GOT3 (cell line): ENCODE measurements around the gene DAB1.
"Not testable (repeated sequence)": the region's sequence is repeated elsewhere in the genome, so short reads cannot be mapped to it uniquely, and the experiment has no call there.

Source experiments
- DNase-seq: peaks from one replicate; lab custom pipeline; 2025; ENCODE audit warnings: mixed read lengths; lab: John Stamatoyannopoulos, UW

DAB1 gene

GRCh38 chr1:57118948-57119603, 304.8 kb downstream of the DAB1 start:
- no peak for DNase-seq

GRCh38 chr1:57117753-57118152, 306.1 kb downstream of the DAB1 start:
- DNase-seq: no peak

- no peak for DNase-seq
These were observed 307.0 kb downstream of the DAB1 start for GRCh38 chr1:57116871-57117270.

GRCh38 chr1:57115030-57115614, 308.7 kb downstream of the DAB1 start:
- no peak for DNase-seq

GRCh38 chr1:57112148-57112547, 311.7 kb downstream of the DAB1 start:
- no peak for DNase-seq

GRCh38 chr1:57111175-57111574, 312.7 kb downstream of the DAB1 start:
- no peak for DNase-seq

GRCh38 chr1:57109883-57110282, 314.0 kb downstream of the DAB1 start:
- DNase-seq: no peak

GRCh38 chr1:57109247-57109646, 314.6 kb downstream of the DAB1 start:
- no peak for DNase-seq

GRCh38 chr1:57106296-57106695, 317.6 kb downstream of the DAB1 start:
- no peak for DNase-seq

GRCh38 chr1:57102561-57103326, 321.1 kb downstream of the DAB1 start:
- no peak for DNase-seq

GRCh38 chr1:57101209-57101608, 322.7 kb downstream of the DAB1 start:
- DNase-seq: no peak

- no peak for DNase-seq
These were observed 329.1 kb downstream of the DAB1 start for GRCh38 chr1:57094749-57095148.

GRCh38 chr1:57093122-57093521, 330.7 kb downstream of the DAB1 start:
- no peak for DNase-seq

- DNase-seq: no peak
These were observed 332.2 kb downstream of the DAB1 start for GRCh38 chr1:57091642-57092041.

- no peak for DNase-seq
These were observed 334.0 kb downstream of the DAB1 start for GRCh38 chr1:57089855-57090254.

GRCh38 chr1:57089221-57089620, 334.6 kb downstream of the DAB1 start:
- DNase-seq: no peak

GRCh38 chr1:57088653-57089052, 335.2 kb downstream of the DAB1 start:
- no peak for DNase-seq

- DNase-seq: not testable (repeated sequence)
These were observed 336.2 kb downstream of the DAB1 start for GRCh38 chr1:57087660-57088059.

- no peak for DNase-seq
These were observed 337.7 kb downstream of the DAB1 start for GRCh38 chr1:57086154-57086553.

- no peak for DNase-seq
These were observed 339.2 kb downstream of the DAB1 start for GRCh38 chr1:57084701-57085100.

GRCh38 chr1:57082711-57083439, 341.0 kb downstream of the DAB1 start:
- DNase-seq: no peak

- no peak for DNase-seq
These were observed 344.3 kb downstream of the DAB1 start for GRCh38 chr1:57079454-57080157.
